Type B pancreatic cell (in vitro differentiated cells): Measurements from ENCODE around the gene MPP1. TPM values are rescaled to one million over a fixed set of nuclear protein-coding genes. Genes with fewer than 3 reads are reported as not detected.

Experiments
- DNase-seq: peaks from one replicate; pipeline ENCODE4 v3.0.0; 2021; ENCODE audit warnings: mixed read lengths; ENCODE audit not compliant: unreplicated experiment; ENCODE audit errors: extremely low spot score
- H3K27ac Mint-ChIP-seq: 2 replicates; pipeline ENCODE4 v1.8.0; 2021; ENCODE audit warnings: mild to moderate bottlenecking, mixed read lengths
- H3K27me3 Mint-ChIP-seq: 2 replicates; pipeline ENCODE4 v1.8.0; 2021; ENCODE audit warnings: mixed read lengths
- H3K36me3 Mint-ChIP-seq: 2 replicates; pipeline ENCODE4 v1.8.0; 2021; ENCODE audit warnings: mixed read lengths
- H3K4me1 Mint-ChIP-seq: one replicate; pipeline ENCODE4 v1.8.0; 2021; ENCODE audit warnings: mixed read lengths; ENCODE audit not compliant: unreplicated experiment
- H3K4me3 Mint-ChIP-seq: 2 replicates; pipeline ENCODE4 v1.8.0; 2021; ENCODE audit warnings: mild to moderate bottlenecking, mixed read lengths
- H3K9me3 Mint-ChIP-seq: 2 replicates; pipeline ENCODE4 v1.8.0; 2021; ENCODE audit warnings: mixed read lengths
- total RNA-seq: library from RNA; stranded (reverse); gene quantifications from 2 replicates; pipeline ENCODE4 v1.2.1, GENCODE V29; 2021; ENCODE audit warnings: low replicate concordance
- TF ChIP-seq, protein P1 (sequence below): fragments of 200-600 bp; sonication (generic); conservative IDR thresholded peaks from 2 replicates; pipeline ENCODE4 v1.5.0; 2021; ENCODE audit warnings: antibody characterized with exemption, mild to moderate bottlenecking

The MPP1 gene
- total RNA-seq, 1 donor from 2014 or later, result 13.8 TPM

DNA sequence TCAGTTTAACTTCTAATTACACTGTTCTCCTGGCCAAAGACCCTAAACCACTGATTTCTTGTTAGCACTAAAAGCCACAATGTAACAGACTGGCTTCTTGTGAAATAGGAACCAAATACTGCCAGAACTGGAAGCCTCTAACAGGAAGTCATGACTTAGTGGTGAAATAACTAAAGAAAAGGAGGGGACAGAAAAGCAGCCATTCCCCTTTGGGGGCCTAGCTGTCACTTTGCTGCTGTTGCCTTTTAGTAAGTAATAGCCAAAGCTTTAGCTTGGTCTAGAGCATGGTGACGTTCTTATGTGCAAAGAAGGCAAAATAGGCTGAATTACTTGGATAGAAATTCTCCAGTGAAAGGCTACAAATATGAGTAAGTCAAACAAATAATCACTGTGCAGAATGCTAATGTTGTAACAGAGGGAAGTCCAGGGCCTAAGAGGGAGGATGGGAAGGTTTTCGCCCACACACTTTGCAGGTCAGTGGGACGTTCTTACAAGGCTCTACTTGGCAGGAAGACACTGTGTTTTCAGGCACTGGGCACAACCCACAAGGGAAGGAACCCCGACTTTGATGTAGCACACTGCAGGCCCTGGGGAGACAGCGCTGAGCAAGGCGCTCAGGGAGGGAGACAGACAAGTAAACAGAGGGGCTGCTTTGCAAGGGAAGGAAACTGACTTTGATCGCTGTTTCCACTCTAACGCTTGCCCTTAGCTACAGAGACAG is 71.1 kb downstream of the MPP1 start:
- H3K4me1 Mint-ChIP-seq, result no peaks in the 10 kb centered on the region
- no peaks in the 10 kb centered on the region for H3K36me3 Mint-ChIP-seq
- no peak for DNase-seq
- no peak overlapping the region for H3K27ac Mint-ChIP-seq
- TF ChIP-seq, protein P1, sequence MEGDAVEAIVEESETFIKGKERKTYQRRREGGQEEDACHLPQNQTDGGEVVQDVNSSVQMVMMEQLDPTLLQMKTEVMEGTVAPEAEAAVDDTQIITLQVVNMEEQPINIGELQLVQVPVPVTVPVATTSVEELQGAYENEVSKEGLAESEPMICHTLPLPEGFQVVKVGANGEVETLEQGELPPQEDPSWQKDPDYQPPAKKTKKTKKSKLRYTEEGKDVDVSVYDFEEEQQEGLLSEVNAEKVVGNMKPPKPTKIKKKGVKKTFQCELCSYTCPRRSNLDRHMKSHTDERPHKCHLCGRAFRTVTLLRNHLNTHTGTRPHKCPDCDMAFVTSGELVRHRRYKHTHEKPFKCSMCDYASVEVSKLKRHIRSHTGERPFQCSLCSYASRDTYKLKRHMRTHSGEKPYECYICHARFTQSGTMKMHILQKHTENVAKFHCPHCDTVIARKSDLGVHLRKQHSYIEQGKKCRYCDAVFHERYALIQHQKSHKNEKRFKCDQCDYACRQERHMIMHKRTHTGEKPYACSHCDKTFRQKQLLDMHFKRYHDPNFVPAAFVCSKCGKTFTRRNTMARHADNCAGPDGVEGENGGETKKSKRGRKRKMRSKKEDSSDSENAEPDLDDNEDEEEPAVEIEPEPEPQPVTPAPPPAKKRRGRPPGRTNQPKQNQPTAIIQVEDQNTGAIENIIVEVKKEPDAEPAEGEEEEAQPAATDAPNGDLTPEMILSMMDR, result no peak
- no peak overlapping the region for H3K4me3 Mint-ChIP-seq
- peaks cover 5% of the 10 kb centered on the region for H3K27me3 Mint-ChIP-seq
- H3K9me3 Mint-ChIP-seq, result no peaks in the 10 kb centered on the region

DNA sequence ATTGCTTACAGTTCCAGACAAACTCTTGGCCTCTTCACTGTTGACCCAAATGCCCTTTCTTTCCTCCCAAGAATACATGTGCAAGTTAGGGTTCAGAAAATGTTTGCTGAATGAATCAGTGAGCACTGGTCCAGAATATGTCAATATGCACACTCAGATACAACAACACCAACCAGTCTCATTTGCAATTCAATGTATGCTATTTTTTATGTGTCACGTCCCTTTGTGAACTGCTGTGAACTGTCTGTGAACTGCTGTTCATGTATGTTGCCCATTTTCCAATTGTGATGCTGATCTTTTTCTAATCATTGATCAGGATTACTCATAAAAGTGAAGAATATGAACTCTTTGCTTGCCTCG is 72.2 kb downstream of the MPP1 start:
- TF ChIP-seq, protein P1, result no peak
- Mint-ChIP-seq H3K36me3 (no peaks in the 10 kb centered on the region), H3K9me3 (no peaks in the 10 kb centered on the region), H3K4me3 (no peak overlapping the region), H3K27ac (no peak overlapping the region), H3K4me1 (no peaks in the 10 kb centered on the region), H3K27me3 (peaks cover 4% of the 10 kb centered on the region)
- DNase-seq, result no peak

DNA sequence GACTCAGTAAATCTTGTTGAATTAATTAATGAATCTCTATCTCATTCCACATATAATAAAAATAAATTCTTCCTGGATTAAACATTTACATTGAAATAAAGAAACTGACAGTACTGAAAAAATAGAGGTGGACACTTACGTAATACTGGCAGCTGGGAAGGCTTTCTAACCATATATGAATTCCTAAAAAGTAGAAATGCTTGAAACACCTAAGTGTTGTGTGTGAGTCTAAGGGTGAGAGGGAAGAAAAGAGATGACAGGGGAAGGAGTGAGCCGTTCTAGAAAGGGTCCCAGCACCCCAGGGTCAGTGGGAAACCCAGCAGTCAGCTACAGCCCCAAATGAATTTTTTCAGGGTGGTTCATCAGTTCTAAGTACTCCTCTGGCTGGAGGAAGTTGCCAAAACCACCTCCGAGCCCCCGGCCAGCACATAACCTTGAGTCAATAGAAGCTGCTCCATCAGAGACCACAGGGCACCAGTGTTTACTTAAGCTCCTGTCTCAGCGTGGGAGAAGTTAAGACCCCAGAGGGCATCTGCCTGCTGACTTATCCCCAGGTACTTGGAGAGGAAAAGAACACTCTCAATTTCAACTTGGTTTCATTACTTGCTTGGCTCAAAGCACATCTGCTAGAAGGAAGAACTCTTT is 72.7 kb downstream of the MPP1 start:
- no peak overlapping the region for H3K4me3 Mint-ChIP-seq
- no peaks in the 10 kb centered on the region for H3K4me1 Mint-ChIP-seq
- no peak overlapping the region for H3K27ac Mint-ChIP-seq
- no peaks in the 10 kb centered on the region for H3K36me3 Mint-ChIP-seq
- H3K9me3 Mint-ChIP-seq, result no peaks in the 10 kb centered on the region
- TF ChIP-seq, protein P1, result no peak
- peaks cover 4% of the 10 kb centered on the region for H3K27me3 Mint-ChIP-seq
- DNase-seq, result no peak

DNA sequence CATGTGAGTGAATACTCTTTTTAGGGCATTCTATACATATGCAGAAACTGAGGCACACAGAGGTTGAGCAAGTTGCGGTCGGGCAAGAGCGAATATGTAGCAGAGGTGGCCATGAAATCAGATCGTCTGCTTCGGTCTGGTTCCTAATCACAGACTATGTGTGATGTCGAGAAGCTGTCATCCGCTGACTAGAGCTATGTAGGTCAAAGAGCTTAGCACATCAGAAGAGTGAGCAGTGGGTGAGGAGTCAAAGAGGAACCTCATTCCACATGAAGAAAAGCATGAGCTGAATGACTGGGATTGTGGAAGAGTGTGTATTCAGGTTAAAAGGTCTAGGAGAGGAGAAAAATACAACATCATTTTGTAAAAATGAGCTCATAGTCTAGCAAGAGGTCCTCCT is 73.4 kb downstream of the MPP1 start:
- no peaks in the 10 kb centered on the region for H3K4me1 Mint-ChIP-seq
- H3K9me3 Mint-ChIP-seq, result no peaks in the 10 kb centered on the region
- H3K27ac Mint-ChIP-seq, result no peak overlapping the region
- peaks cover 2% of the 10 kb centered on the region for H3K27me3 Mint-ChIP-seq
- no peak overlapping the region for H3K4me3 Mint-ChIP-seq
- TF ChIP-seq, protein P1, result no peak
- H3K36me3 Mint-ChIP-seq, result no peaks in the 10 kb centered on the region
- no peak for DNase-seq

DNA sequence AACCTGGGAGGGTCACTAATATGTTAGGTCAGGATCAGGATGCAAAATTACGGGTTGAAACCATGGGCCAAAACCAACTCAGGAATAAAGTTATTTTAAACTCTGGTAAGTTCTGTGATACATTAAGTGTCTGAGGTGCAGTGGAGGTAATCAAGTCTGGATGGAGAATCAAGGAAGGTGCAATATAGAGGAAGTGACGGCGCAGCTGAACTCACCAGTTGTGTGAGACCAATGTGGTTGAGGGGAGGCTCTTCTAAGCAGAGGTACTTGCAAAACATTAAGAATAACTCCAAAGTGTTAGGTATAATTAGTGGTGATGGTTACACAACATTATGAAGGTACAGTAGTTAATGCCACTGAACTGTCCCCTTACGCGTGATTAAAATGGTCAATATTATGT is 74.1 kb downstream of the MPP1 start:
- H3K4me1 Mint-ChIP-seq, result no peaks in the 10 kb centered on the region
- H3K36me3 Mint-ChIP-seq, result no peaks in the 10 kb centered on the region
- no peak overlapping the region for H3K27ac Mint-ChIP-seq
- DNase-seq, result no peak
- H3K27me3 Mint-ChIP-seq, result no peaks in the 10 kb centered on the region
- TF ChIP-seq, protein P1, result no peak
- H3K4me3 Mint-ChIP-seq, result no peak overlapping the region
- H3K9me3 Mint-ChIP-seq, result no peaks in the 10 kb centered on the region
